Trophoblast cell (in vitro differentiated cells and primary cell): ENCODE data around the gene NMRAL1.
A peak's percentile ranks its signal among the peaks of the same experiment; 100 is the strongest.

Experiments used
- DNase-seq, 2 donors: peaks; one replicate each; pipeline ENCODE4 v3.0.0-alpha.2; 2016
- H2AFZ ChIP-seq: 2 replicates; pipeline ENCODE4 v1.6.1; 2013; ENCODE audit warnings: low read length, moderate library complexity, mild to moderate bottlenecking; ENCODE audit not compliant: insufficient read depth, poor library complexity
- H2AK5ac ChIP-seq: 2 replicates; pipeline ENCODE4 v1.6.1; 2013; ENCODE audit warnings: mild to moderate bottlenecking, low read length
- H2BK120ac ChIP-seq: 2 replicates; pipeline ENCODE4 v1.6.1; 2013; ENCODE audit warnings: low read length, mild to moderate bottlenecking, moderate library complexity; ENCODE audit not compliant: insufficient read depth, poor library complexity
- H2BK12ac ChIP-seq: 2 replicates; pipeline ENCODE4 v1.6.1; 2013; ENCODE audit warnings: mild to moderate bottlenecking, low read length, moderate library complexity
- H2BK5ac ChIP-seq: 2 replicates; pipeline ENCODE4 v1.6.1; 2013; ENCODE audit warnings: low read length, low read depth, moderate library complexity, mild to moderate bottlenecking; ENCODE audit not compliant: poor library complexity
- H3K14ac ChIP-seq: 2 replicates; pipeline ENCODE4 v1.6.1; 2013; ENCODE audit warnings: mild to moderate bottlenecking, low read length
- H3K18ac ChIP-seq: 2 replicates; pipeline ENCODE4 v1.6.1; 2013; ENCODE audit warnings: mild to moderate bottlenecking, low read length
- H3K23ac ChIP-seq: 2 replicates; pipeline ENCODE4 v1.6.1; 2013; ENCODE audit warnings: low read length
- H3K27ac ChIP-seq: 2 replicates; pipeline ENCODE4 v1.5.1; 2013; ENCODE audit warnings: low read depth, mild to moderate bottlenecking, inconsistent platforms, low read length, moderate library complexity
- H3K27me3 ChIP-seq: 2 replicates; pipeline ENCODE4 v1.6.1; 2013; ENCODE audit warnings: inconsistent platforms, mild to moderate bottlenecking, low read length, moderate library complexity; ENCODE audit not compliant: insufficient read depth
- H3K36me3 ChIP-seq, 2 experiments: 1 replicate in 1 of 2; 2 replicates in 1 of 2; pipeline ENCODE4 v1.6.1; 2013; ENCODE audit warnings: low read length in 2 of 2, mild to moderate bottlenecking in 2 of 2, moderate library complexity in 1 of 2; ENCODE audit not compliant: insufficient read depth in 2 of 2, control insufficient read depth in 1 of 2
- H3K4ac ChIP-seq: 2 replicates; pipeline ENCODE4 v1.6.1; 2013; ENCODE audit warnings: low read depth, mild to moderate bottlenecking, low read length, moderate library complexity
- H3K4me1 ChIP-seq, 2 experiments: 1 replicate in 1 of 2; 2 replicates in 1 of 2; pipeline ENCODE4 v1.6.1; 2013; ENCODE audit warnings: low read length in 2 of 2, mild to moderate bottlenecking in 2 of 2, moderate library complexity in 1 of 2; ENCODE audit not compliant: insufficient read depth in 2 of 2, control insufficient read depth in 1 of 2
- H3K4me2 ChIP-seq: 2 replicates; pipeline ENCODE4 v1.6.1; 2013; ENCODE audit warnings: inconsistent platforms, mild to moderate bottlenecking, low read length, moderate library complexity
- H3K4me3 ChIP-seq: 2 replicates; pipeline ENCODE4 v1.5.1; 2013; ENCODE audit warnings: mild to moderate bottlenecking, low read depth, low read length, inconsistent platforms
- H3K79me1 ChIP-seq: one replicate; pipeline ENCODE4 v1.6.1; 2013; ENCODE audit warnings: low read length
- H3K79me2 ChIP-seq: 2 replicates; pipeline ENCODE4 v1.6.1; 2013; ENCODE audit warnings: low read length, mild to moderate bottlenecking; ENCODE audit not compliant: control insufficient read depth, insufficient read depth, poor library complexity
- H3K9ac ChIP-seq: 2 replicates; pipeline ENCODE4 v1.6.1; 2013; ENCODE audit warnings: mild to moderate bottlenecking, low read length
- H3K9me3 ChIP-seq: 2 replicates; pipeline ENCODE4 v1.6.1; 2013; ENCODE audit warnings: low read depth, mild to moderate bottlenecking, control low read depth, inconsistent platforms, low read length; ENCODE audit not compliant: insufficient read depth
- H4K12ac ChIP-seq: 2 replicates; pipeline ENCODE4 v1.6.1; 2013; ENCODE audit warnings: low read depth, mild to moderate bottlenecking, low read length, moderate library complexity
- H4K8ac ChIP-seq: 2 replicates; pipeline ENCODE4 v1.6.1; 2013; ENCODE audit warnings: low read depth, mild to moderate bottlenecking, low read length, moderate library complexity
- H4K91ac ChIP-seq: one replicate; pipeline ENCODE4 v1.6.1; 2013; ENCODE audit warnings: low read depth, mild to moderate bottlenecking, low read length, moderate library complexity
- WGBS: extraction: QIAGEN DNeasy Blood & Tissue Kit; methylation state at CpG from one replicate; pipeline ENCODE4 v1.1.7; 2013; ENCODE audit warnings: missing lambda C conversion rate; ENCODE audit not compliant: insufficient read length, insufficient coverage; ENCODE audit errors: extremely low coverage; 5-methylcytosine and 5-hydroxymethylcytosine counted together

NMRAL1 gene

GRCh38 chr16:4471869-4472268 lies 2.6 kb downstream of the NMRAL1 start:
- H2BK5ac ChIP-seq, result no peak overlapping the region
- peaks cover 19 to 22% of the 10 kb centered on the region in 2 experiments for H3K36me3 ChIP-seq
- no peak overlapping the region for H2BK12ac ChIP-seq
- no peak overlapping the region for H3K4me3 ChIP-seq
- H3K79me1 ChIP-seq, result peaks cover 12% of the 10 kb centered on the region
- H4K91ac ChIP-seq, result no peak overlapping the region
- no CpG with 5 or more reads among the region's 5 CpGs for WGBS
- no peak overlapping the region for H3K4me2 ChIP-seq
- H3K27ac ChIP-seq, result no peak overlapping the region
- H2AK5ac ChIP-seq, result no peak overlapping the region
- H3K18ac ChIP-seq, result no peak overlapping the region
- H3K79me2 ChIP-seq, result peaks cover 14% of the 10 kb centered on the region
- H4K12ac ChIP-seq, result no peak overlapping the region
- peaks cover 3% of the 10 kb centered on the region for H3K9me3 ChIP-seq
- no peak overlapping the region for H2BK120ac ChIP-seq
- peaks cover 6% of the 10 kb centered on the region in 2 experiments for H3K4me1 ChIP-seq
- H3K4ac ChIP-seq, result peak overlapping the region; percentile 28
- no peak overlapping the region for H3K23ac ChIP-seq
- no peaks in the 10 kb centered on the region for H3K27me3 ChIP-seq
- no peak overlapping the region for H3K9ac ChIP-seq
- no peak overlapping the region for H4K8ac ChIP-seq
- no peak for DNase-seq
- no peak overlapping the region for H2AFZ ChIP-seq
- H3K14ac ChIP-seq, result no peak overlapping the region

- H2BK5ac ChIP-seq, result no peak overlapping the region
- no peaks in the 10 kb centered on the region for H3K9me3 ChIP-seq
- no peak overlapping the region for H3K9ac ChIP-seq
- no peak overlapping the region for H4K12ac ChIP-seq
- H2BK12ac ChIP-seq, result no peak overlapping the region
- peak in 1 of 2 donors; percentile 19 for DNase-seq
- H4K8ac ChIP-seq, result no peak overlapping the region
- no peak overlapping the region for H2AFZ ChIP-seq
- H3K4me1 ChIP-seq, result peaks cover 2 to 12% of the 10 kb centered on the region in 2 experiments
- H3K27ac ChIP-seq, result no peak overlapping the region
- H3K18ac ChIP-seq, result no peak overlapping the region
- H2AK5ac ChIP-seq, result no peak overlapping the region
- no peak overlapping the region for H3K4me2 ChIP-seq
- H3K79me2 ChIP-seq, result peaks cover 4% of the 10 kb centered on the region
- no peaks in the 10 kb centered on the region for H3K27me3 ChIP-seq
- no peak overlapping the region for H3K14ac ChIP-seq
- no peak overlapping the region for H3K4me3 ChIP-seq
- no peak overlapping the region for H4K91ac ChIP-seq
- WGBS, result no CpG with 5 or more reads among the region's 10 CpGs
- H2BK120ac ChIP-seq, result no peak overlapping the region
- H3K36me3 ChIP-seq, result peaks cover 37 to 42% of the 10 kb centered on the region in 2 experiments
- H3K4ac ChIP-seq, result no peak overlapping the region
- peaks cover 3% of the 10 kb centered on the region for H3K79me1 ChIP-seq
- no peak overlapping the region for H3K23ac ChIP-seq
These were observed 5.5 kb downstream of the NMRAL1 start for GRCh38 chr16:4468972-4469371.

GRCh38 chr16:4467916-4468315 lies 6.5 kb downstream of the NMRAL1 start:
- H2AK5ac ChIP-seq, result no peak overlapping the region
- H3K79me1 ChIP-seq, result peaks cover 4% of the 10 kb centered on the region
- H3K14ac ChIP-seq, result no peak overlapping the region
- H3K79me2 ChIP-seq, result no peaks in the 10 kb centered on the region
- no peaks in the 10 kb centered on the region for H3K27me3 ChIP-seq
- H3K4me2 ChIP-seq, result no peak overlapping the region
- no peak overlapping the region for H3K4me3 ChIP-seq
- H3K4me1 ChIP-seq, result peaks cover 8 to 19% of the 10 kb centered on the region in 2 experiments
- no peak overlapping the region for H2AFZ ChIP-seq
- no peak overlapping the region for H2BK5ac ChIP-seq
- DNase-seq, result peak; percentile 77 to 91
- H3K18ac ChIP-seq, result no peak overlapping the region
- no peak overlapping the region for H3K27ac ChIP-seq
- no peak overlapping the region for H4K8ac ChIP-seq
- H2BK12ac ChIP-seq, result no peak overlapping the region
- H3K36me3 ChIP-seq, result peaks cover 44 to 52% of the 10 kb centered on the region in 2 experiments
- WGBS, result no CpG with 5 or more reads among the region's 16 CpGs
- peaks cover 2% of the 10 kb centered on the region for H3K9me3 ChIP-seq
- H3K9ac ChIP-seq, result no peak overlapping the region
- H2BK120ac ChIP-seq, result no peak overlapping the region
- no peak overlapping the region for H3K23ac ChIP-seq
- H3K4ac ChIP-seq, result no peak overlapping the region
- H4K91ac ChIP-seq, result no peak overlapping the region
- no peak overlapping the region for H4K12ac ChIP-seq

- no peak overlapping the region for H3K9ac ChIP-seq
- no peak overlapping the region for H2BK120ac ChIP-seq
- no peak overlapping the region for H4K12ac ChIP-seq
- H3K36me3 ChIP-seq, result peaks cover 54 to 60% of the 10 kb centered on the region in 2 experiments
- no CpG with 5 or more reads among the region's 32 CpGs for WGBS
- no peak overlapping the region for H4K91ac ChIP-seq
- H3K14ac ChIP-seq, result no peak overlapping the region
- H3K18ac ChIP-seq, result peak overlapping the region; percentile 46
- no peak overlapping the region for H3K23ac ChIP-seq
- no peaks in the 10 kb centered on the region for H3K79me2 ChIP-seq
- H2AFZ ChIP-seq, result no peak overlapping the region
- no peak overlapping the region for H2AK5ac ChIP-seq
- H3K79me1 ChIP-seq, result peaks cover 4% of the 10 kb centered on the region
- H3K4me3 ChIP-seq, result no peak overlapping the region
- peaks cover 2% of the 10 kb centered on the region for H3K9me3 ChIP-seq
- no peak for DNase-seq
- H3K4me1 ChIP-seq, result peaks cover 8 to 19% of the 10 kb centered on the region in 2 experiments
- H4K8ac ChIP-seq, result no peak overlapping the region
- H3K4ac ChIP-seq, result no peak overlapping the region
- no peak overlapping the region for H2BK12ac ChIP-seq
- no peak overlapping the region for H2BK5ac ChIP-seq
- no peak overlapping the region for H3K27ac ChIP-seq
- no peak overlapping the region for H3K4me2 ChIP-seq
- H3K27me3 ChIP-seq, result no peaks in the 10 kb centered on the region
These were observed 8.2 kb downstream of the NMRAL1 start for GRCh38 chr16:4465977-4466779.
